Lung (tissue), 12 donors: ENCODE results near the gene TTC4. TPM values are rescaled to one million over a fixed set of nuclear protein-coding genes. Genes with fewer than 3 reads are reported as not detected.

ENCODE experiments used
- ATAC-seq: fragments of 200-7000 bp; cut with Tn5 transposase; one replicate; pipeline ENCODE4 v1.9.1; 2020; ENCODE audit warnings: moderate number of reproducible peaks; ENCODE audit not compliant: insufficient read depth, low FRiP score
- DNase-seq, 3 donors: peaks; one replicate each; pipeline ENCODE4 v3.0.0-alpha.2; 2013 to 2017
- H3K27ac ChIP-seq, 2 donors: one replicate each; pipeline ENCODE4 v1.5.1; 2013; ENCODE audit warnings: mild to moderate bottlenecking in 2 of 2, moderate library complexity in 2 of 2, control low read depth in 1 of 2, inconsistent platforms in 1 of 2, low read depth in 1 of 2, low read length in 1 of 2
- H3K27me3 ChIP-seq, 3 donors: one replicate each; pipeline ENCODE4 v1.5.1; 2013; ENCODE audit warnings: low read length in 2 of 3; ENCODE audit not compliant: control insufficient read depth in 3 of 3, insufficient read depth in 3 of 3
- H3K36me3 ChIP-seq, 4 donors: one replicate each; pipeline ENCODE4 v1.5.1; 2013; ENCODE audit warnings: low read length in 4 of 4, mild to moderate bottlenecking in 1 of 4, moderate library complexity in 1 of 4; ENCODE audit not compliant: control insufficient read depth in 4 of 4, insufficient read depth in 4 of 4
- H3K4me1 ChIP-seq, 5 donors: one replicate each; pipeline ENCODE4 v1.5.1; 2013; ENCODE audit warnings: low read length in 5 of 5, mild to moderate bottlenecking in 2 of 5, moderate library complexity in 1 of 5; ENCODE audit not compliant: control insufficient read depth in 5 of 5, insufficient read depth in 5 of 5
- H3K4me3 ChIP-seq: one replicate; pipeline ENCODE4 v1.5.1; 2013; ENCODE audit warnings: mild to moderate bottlenecking, control low read depth, moderate library complexity
- H3K9ac ChIP-seq, 2 donors: one replicate each; pipeline ENCODE4 v1.5.1; 2013; ENCODE audit warnings: low read length in 2 of 2, control low read depth in 1 of 2; ENCODE audit not compliant: insufficient read depth in 1 of 2
- H3K9me3 ChIP-seq, 4 donors: one replicate each; pipeline ENCODE4 v1.5.1; 2013; ENCODE audit warnings: low read length in 3 of 4, mild to moderate bottlenecking in 1 of 4, moderate library complexity in 1 of 4; ENCODE audit not compliant: control insufficient read depth in 4 of 4, insufficient read depth in 3 of 4
- WGBS, 2 donors: extraction: QIAGEN DNeasy Blood & Tissue Kit; methylation state at CpG; one replicate each; pipeline ENCODE4 v1.1.7; 2013; 5-methylcytosine and 5-hydroxymethylcytosine counted together
- polyA plus RNA-seq, 2 donors: library from polyadenylated mRNA; stranded (reverse); fragments of 200-250 nt; gene quantifications; one replicate each; pipeline ENCODE4 v1.2.1, GENCODE V29; 2013
- total RNA-seq, 2 donors: library from RNA; depleted of rRNA in 1 of 2; stranded (reverse); fragments of >200 nt in 1 of 2; gene quantifications; one replicate each; pipeline ENCODE4 v1.2.1, GENCODE V29; 2014 to 2021
- TF ChIP-seq, protein P1 (sequence below): IDR thresholded peaks from 2 replicates; pipeline ENCODE4 v1.5.1; 2012; ENCODE audit warnings: mild to moderate bottlenecking; ENCODE audit errors: control extremely low read depth, extremely low read depth
- donor health status: control.
- donor health status: control.
- donor health status: Bipolar disorder and iron deficiency.
- donor health status: healthy.
- donor health status: DM: yes; HTN: yes; CAD: no.

Gene TTC4
- total and polyA plus RNA-seq, 4 donors = 11.6 to 18.4 (median 16.7) TPM

DNA sequence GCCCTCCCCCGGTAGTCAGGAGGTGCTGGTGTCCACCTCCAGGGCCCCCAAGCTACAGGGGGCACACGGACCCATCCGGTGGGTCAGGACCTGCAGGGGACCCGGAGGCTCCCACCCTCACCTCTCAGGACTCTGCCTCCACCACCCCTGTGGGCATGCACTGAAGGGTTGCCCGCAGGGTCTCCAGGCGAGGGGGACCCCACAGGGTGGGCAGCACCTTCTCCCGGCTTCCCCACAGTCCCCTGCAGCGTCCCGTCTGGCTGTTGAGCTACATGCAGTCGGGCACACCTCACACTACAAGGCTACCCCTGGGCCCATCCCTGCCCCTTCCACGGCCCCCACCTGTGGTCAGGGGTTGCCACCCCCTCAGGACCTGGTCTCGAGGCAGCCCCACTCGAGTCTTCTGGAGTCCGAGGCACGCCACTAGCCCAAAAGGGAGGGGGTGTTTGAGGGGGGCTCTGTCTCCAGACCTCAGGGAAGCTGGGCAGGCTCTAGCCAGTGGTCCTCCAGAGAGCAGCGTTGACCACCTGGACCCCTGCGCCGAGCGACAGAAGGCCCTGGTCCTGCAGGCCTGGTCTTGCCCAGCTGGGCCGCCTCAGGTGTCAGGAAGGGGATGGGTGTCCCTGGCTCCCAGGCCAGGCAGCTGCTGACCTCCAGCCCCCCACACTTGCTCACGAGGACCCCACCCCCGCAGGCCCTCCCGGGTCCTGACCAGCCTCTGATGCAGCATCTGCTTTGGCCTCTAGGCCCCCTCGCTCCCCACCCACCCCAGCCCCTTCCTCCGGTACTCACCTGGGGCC, 39.0 kb downstream of the TTC4 start:
- H3K9me3 ChIP-seq = no peaks in the 10 kb centered on the region
- ATAC-seq (no peak), DNase-seq (no peak)
- no peak overlapping the region for H3K9ac ChIP-seq
- H3K27me3 ChIP-seq = no peaks in the 10 kb centered on the region
- H3K4me1 ChIP-seq = no peaks in the 10 kb centered on the region
- no peak overlapping the region for H3K27ac ChIP-seq
- no peak overlapping the region for H3K4me3 ChIP-seq
- WGBS, 2 donors = 94 to 96% methylated on average over 25 of the region's 25 CpGs
- TF ChIP-seq, protein P1, sequence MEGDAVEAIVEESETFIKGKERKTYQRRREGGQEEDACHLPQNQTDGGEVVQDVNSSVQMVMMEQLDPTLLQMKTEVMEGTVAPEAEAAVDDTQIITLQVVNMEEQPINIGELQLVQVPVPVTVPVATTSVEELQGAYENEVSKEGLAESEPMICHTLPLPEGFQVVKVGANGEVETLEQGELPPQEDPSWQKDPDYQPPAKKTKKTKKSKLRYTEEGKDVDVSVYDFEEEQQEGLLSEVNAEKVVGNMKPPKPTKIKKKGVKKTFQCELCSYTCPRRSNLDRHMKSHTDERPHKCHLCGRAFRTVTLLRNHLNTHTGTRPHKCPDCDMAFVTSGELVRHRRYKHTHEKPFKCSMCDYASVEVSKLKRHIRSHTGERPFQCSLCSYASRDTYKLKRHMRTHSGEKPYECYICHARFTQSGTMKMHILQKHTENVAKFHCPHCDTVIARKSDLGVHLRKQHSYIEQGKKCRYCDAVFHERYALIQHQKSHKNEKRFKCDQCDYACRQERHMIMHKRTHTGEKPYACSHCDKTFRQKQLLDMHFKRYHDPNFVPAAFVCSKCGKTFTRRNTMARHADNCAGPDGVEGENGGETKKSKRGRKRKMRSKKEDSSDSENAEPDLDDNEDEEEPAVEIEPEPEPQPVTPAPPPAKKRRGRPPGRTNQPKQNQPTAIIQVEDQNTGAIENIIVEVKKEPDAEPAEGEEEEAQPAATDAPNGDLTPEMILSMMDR = no peak
- H3K36me3 ChIP-seq = peaks cover 0 to 12% (median 10%) of the 10 kb centered on the region in 4 donors

DNA sequence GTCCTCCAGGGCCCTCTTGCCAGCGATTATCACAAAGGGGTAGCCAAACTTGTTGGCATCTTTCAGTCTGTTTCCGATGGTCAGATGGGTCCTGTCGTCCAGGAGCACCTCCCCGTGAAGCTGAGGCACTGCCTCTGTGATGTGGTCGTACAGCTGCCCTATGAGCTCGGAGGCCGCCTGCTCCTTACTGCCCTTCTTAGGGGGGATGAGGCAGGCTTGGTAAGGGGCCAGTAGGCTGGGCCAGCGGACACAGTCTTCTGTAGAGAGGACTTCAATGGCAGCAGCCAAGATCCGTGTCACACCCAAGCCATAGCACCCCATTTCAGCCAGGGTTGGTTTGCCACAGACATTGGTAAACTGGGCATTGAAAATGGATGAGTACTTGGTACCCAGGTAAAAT, 42.2 kb downstream of the TTC4 start:
- peaks cover 0 to 12% (median 10%) of the 10 kb centered on the region in 4 donors for H3K36me3 ChIP-seq
- no peak for ATAC-seq
- no peak overlapping the region for H3K27ac ChIP-seq
- no peaks in the 10 kb centered on the region for H3K27me3 ChIP-seq
- DNase-seq = no peak
- H3K4me3 ChIP-seq = no peak overlapping the region
- 95 to 97% methylated on average over 9 of the region's 9 CpGs for WGBS, 2 donors
- no peaks in the 10 kb centered on the region for H3K9me3 ChIP-seq
- TF ChIP-seq, protein P1 = no peak
- H3K4me1 ChIP-seq = no peaks in the 10 kb centered on the region
- H3K9ac ChIP-seq = no peak overlapping the region

DNA sequence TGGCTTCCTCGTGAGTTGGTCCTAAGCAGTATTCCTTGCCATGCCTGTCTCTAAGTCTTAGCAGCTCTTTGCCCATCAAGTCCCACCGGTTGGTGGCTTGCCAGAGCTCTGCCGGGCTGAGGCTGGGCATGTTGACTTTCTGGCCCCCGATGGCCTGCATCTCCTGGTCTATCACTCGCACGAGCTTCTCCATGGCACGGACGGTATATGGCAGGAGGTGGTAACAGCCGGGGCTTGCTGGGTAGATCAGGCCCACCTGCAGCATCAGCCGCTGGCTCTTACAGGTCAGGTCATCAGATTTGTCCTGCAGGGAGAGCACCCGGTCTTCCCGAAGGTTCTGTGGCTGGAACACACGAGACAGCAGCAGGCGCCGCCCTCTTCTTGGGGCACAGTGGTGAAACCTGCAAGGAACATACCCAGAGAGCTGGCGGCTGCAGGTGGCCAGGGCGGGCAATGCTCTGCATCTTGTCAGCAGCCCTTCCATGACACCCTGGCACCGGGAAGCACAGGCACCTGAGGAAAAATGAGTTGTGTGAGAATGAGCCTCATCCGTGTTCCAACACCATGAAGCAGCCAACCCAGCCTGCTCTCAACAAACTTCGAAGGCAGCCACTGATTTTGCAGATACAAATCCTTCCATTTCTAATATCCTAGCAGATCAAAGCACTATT, 43.2 kb downstream of the TTC4 start:
- Histone ChIP-seq H3K27me3 (no peaks in the 10 kb centered on the region), H3K36me3 (peaks cover 0 to 12% (median 10%) of the 10 kb centered on the region in 4 donors), H3K4me1 (peaks cover 0 to 9% (median 0%) of the 10 kb centered on the region in 5 donors), H3K4me3 (no peak overlapping the region), H3K27ac (no peak overlapping the region), H3K9ac (no peak overlapping the region), H3K9me3 (no peaks in the 10 kb centered on the region)
- TF ChIP-seq, protein P1 = no peak
- no peak for ATAC-seq
- no peak for DNase-seq
- WGBS, 2 donors = 95 to 96% methylated on average over 20 of the region's 20 CpGs
